ENCODE measurements around the gene C11orf24. TPM values are rescaled to one million over a fixed set of nuclear protein-coding genes. Genes with fewer than 3 reads are reported as not detected.
A peak's percentile ranks its signal among the peaks of the same experiment; 100 is the strongest.

The C11orf24 gene
- total and polyA plus RNA-seq, 2 donors (not counting 1 experiment from before 2014, with no cell fraction given): 88.6 to 94.2 TPM

DNA sequence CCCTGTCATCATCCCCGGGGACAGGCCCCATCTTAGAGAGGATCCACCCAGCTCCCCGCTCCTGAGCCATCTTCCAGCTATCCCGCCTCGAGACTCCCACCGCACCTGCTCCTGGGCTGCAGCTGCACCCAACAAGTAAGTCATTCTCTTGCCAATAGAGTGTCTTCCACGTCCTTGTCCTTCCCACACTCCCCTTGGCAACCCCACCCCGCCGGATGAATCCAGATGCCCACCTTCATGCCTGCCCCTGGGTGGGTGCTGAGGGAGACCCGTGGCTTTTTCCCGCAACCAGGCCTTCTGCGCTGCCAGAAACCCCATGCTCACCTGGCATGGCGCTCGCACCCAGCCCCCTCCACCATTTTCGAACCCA is 11.1 kb upstream of the C11orf24 start:
- Mint-ChIP-seq H3K27ac (peak overlapping the region; percentile 79), H3K4me3 (peak overlapping the region; percentile 82), H3K4me1 (peaks cover 28% of the 10 kb centered on the region), H3K27me3 (no peaks in the 10 kb centered on the region), H3K9me3 (ENCODE audit: insufficient read depth) (peaks cover 7% of the 10 kb centered on the region)
- Histone ChIP-seq H3K9me3 (ENCODE audit: control extremely low read depth in 1 of 3, control insufficient read depth in 2 of 3, insufficient read depth in 1 of 3, low read length in 2 of 3) (peaks cover 0 to 1% (median 0%) of the 10 kb centered on the region in 3 donors), H2AFZ (ENCODE audit: insufficient read depth, low read depth, low read length, poor library complexity, severe bottlenecking) (peak overlapping the region; percentile 66), H3K36me3 (replicated peaks in 1 of 2; ENCODE audit: control extremely low read depth in 1 of 2, control insufficient read depth in 1 of 2, extremely low read depth in 1 of 2, insufficient read depth in 2 of 2, low read length in 1 of 2) (no peaks in the 10 kb centered on the region), H3K27me3 (replicated peaks in 1 of 4; ENCODE audit: control extremely low read depth in 1 of 4, control insufficient read depth in 3 of 4, insufficient read depth in 4 of 4, low read length in 3 of 4) (no peaks in the 10 kb centered on the region), H3K4me2 (replicated peaks; ENCODE audit: low read depth, low read length, poor library complexity, severe bottlenecking) (peak overlapping the region; percentile 75), H3K4me3 (ENCODE audit: control extremely low read depth in 1 of 5, extremely low read depth in 1 of 5, insufficient read depth in 1 of 5, low read depth in 2 of 5, low read length in 4 of 5) (no peak overlapping the region), H3K9ac (ENCODE audit: low read length) (no peak overlapping the region), H3K4me1 (ENCODE audit: control insufficient read depth in 2 of 2, insufficient read depth in 2 of 2, low read length in 2 of 2) (peaks cover 16 to 17% of the 10 kb centered on the region in 2 donors), H3K79me2 (ENCODE audit: control insufficient read depth, insufficient read depth, low read length) (no peaks in the 10 kb centered on the region), H4K20me1 (ENCODE audit: control insufficient read depth, insufficient read depth, low read length, poor library complexity, severe bottlenecking) (no peaks in the 10 kb centered on the region), H3K27ac (ENCODE audit: low read length in 2 of 2) (no peak overlapping the region)
- POLR2A ChIA-PET: interaction anchor here (0.6 to 0.8 kb wide), 2 partner anchors 13 to 17 kb away, joined by 3 read pairs; no protein-coding TSS in a partner anchor
- CTCF ChIA-PET: interaction anchor here (1.0 to 1.3 kb wide), 5 partner anchors 9 to 25 kb away, joined by 3 to 14 read pairs (median 4); partner anchors contain the start of gene C11orf24
- 95% methylated on average over 11 of the region's 14 CpGs for WGBS (ENCODE audit: insufficient coverage)
- intact Hi-C loops (cut with micrococcal nuclease): loop anchor here (1.0 kb wide), 1 partner anchor 11 kb away; no protein-coding TSS in a partner anchor
- DNase-seq (no peak), ATAC-seq (ENCODE audit: low read depth) (no peak)
- TF ChIP-seq EZH2 (IDR thresholded peaks at IDR 0.05; ENCODE audit: borderline replicate concordance, insufficient read depth, low read depth, low read length, poor library complexity, severe bottlenecking) (no peak), CTCF (IDR thresholded peaks at IDR 0.05) (no peak)

DNA sequence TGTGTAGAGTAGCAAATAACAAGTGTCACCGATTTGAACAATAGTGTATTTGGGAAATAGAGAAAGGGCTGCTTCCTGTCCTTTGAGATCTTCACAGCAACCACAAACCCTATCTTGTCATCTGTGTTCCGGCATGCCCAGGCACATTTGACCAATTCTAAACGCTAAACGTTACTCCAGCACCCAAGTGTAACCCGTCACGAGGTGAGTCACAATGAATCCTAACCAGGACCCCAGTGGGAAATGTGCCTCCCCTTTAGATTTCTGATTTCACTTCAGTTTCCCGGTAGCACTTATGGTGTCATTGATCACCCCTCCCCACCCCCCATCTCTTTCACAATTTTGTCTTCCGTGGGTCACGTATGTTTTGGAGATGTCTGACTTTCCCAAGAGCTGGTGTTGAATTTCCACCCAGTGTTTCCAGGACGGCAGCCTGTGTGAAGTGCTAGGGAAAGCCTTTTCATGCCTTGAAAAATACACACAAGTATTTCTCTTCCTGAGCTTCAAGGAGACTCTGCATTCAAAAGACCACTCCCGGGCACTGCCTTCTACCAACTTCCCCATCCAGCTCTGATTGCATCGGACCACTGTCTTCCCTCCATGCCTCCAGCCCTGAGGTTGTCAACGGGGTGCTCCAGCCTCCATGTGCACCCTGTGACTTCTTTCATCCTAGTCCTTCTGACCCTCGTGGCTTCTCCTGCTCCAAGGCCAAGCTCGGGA is 10.5 kb upstream of the C11orf24 start:
- peak overlapping the region; percentile 66 for H2AFZ ChIP-seq (ENCODE audit: insufficient read depth, low read depth, low read length, poor library complexity, severe bottlenecking)
- no peaks in the 10 kb centered on the region for H4K20me1 ChIP-seq (ENCODE audit: control insufficient read depth, insufficient read depth, low read length, poor library complexity, severe bottlenecking)
- intact Hi-C loops (cut with micrococcal nuclease): loop anchor here (1.0 kb wide), 1 partner anchor 10 kb away; no protein-coding TSS in a partner anchor
- CTCF ChIA-PET: interaction anchor here (1.0 to 1.3 kb wide), 5 partner anchors 9 to 25 kb away, joined by 3 to 14 read pairs (median 4); partner anchors contain the start of gene C11orf24
- Mint-ChIP-seq H3K27ac (peak overlapping the region; percentile 79), H3K4me3 (peak overlapping the region; percentile 82), H3K4me1 (peaks cover 28% of the 10 kb centered on the region), H3K27me3 (no peaks in the 10 kb centered on the region), H3K9me3 (ENCODE audit: insufficient read depth) (peaks cover 7% of the 10 kb centered on the region)
- H3K4me2 ChIP-seq (replicated peaks; ENCODE audit: low read depth, low read length, poor library complexity, severe bottlenecking): peak overlapping the region; percentile 75
- TF ChIP-seq EZH2 (IDR thresholded peaks at IDR 0.05; ENCODE audit: borderline replicate concordance, insufficient read depth, low read depth, low read length, poor library complexity, severe bottlenecking): no peak
- no peaks in the 10 kb centered on the region for H3K36me3 ChIP-seq (replicated peaks in 1 of 2; ENCODE audit: control extremely low read depth in 1 of 2, control insufficient read depth in 1 of 2, extremely low read depth in 1 of 2, insufficient read depth in 2 of 2, low read length in 1 of 2)
- POLR2A ChIA-PET: interaction anchor here (0.6 to 0.8 kb wide), 2 partner anchors 14 to 17 kb away, joined by 3 read pairs; no protein-coding TSS in a partner anchor
- H3K27me3 ChIP-seq (replicated peaks in 1 of 4; ENCODE audit: control extremely low read depth in 1 of 4, control insufficient read depth in 3 of 4, insufficient read depth in 4 of 4, low read length in 3 of 4): no peaks in the 10 kb centered on the region
- H3K4me1 ChIP-seq (ENCODE audit: control insufficient read depth in 2 of 2, insufficient read depth in 2 of 2, low read length in 2 of 2): peaks cover 16 to 17% of the 10 kb centered on the region in 2 donors
- peak overlapping the region; percentile 2 to 44 (median 37) for H3K4me3 ChIP-seq (ENCODE audit: control extremely low read depth in 1 of 5, extremely low read depth in 1 of 5, insufficient read depth in 1 of 5, low read depth in 2 of 5, low read length in 4 of 5)
- H3K79me2 ChIP-seq (ENCODE audit: control insufficient read depth, insufficient read depth, low read length): no peaks in the 10 kb centered on the region
- ATAC-seq (ENCODE audit: low read depth) (peak; percentile 79), DNase-seq (peak; percentile 50)
- peak overlapping the region; percentile 41 for H3K9ac ChIP-seq (ENCODE audit: low read length)
- H3K27ac ChIP-seq (ENCODE audit: low read length in 2 of 2): peak overlapping the region; percentile 1 to 63
- peaks cover 0 to 1% (median 0%) of the 10 kb centered on the region in 3 donors for H3K9me3 ChIP-seq (ENCODE audit: control extremely low read depth in 1 of 3, control insufficient read depth in 2 of 3, insufficient read depth in 1 of 3, low read length in 2 of 3)
- WGBS (ENCODE audit: insufficient coverage): 25% methylated on average over 11 of the region's 15 CpGs
